GM12872 (cell line): Measurements from ENCODE around the gene EIF4A2.

Source experiments
- TF ChIP-seq, protein P1 (sequence below): IDR thresholded peaks from 3 replicates; pipeline ENCODE4 v1.5.1; 2011; ENCODE audit warnings: low read depth, mild to moderate bottlenecking, low read length, moderate library complexity; ENCODE audit not compliant: insufficient read depth

Gene EIF4A2

GRCh38 chr3:186786922-186787321 is 3.5 kb downstream of the EIF4A2 start:
- TF ChIP-seq, protein P1, sequence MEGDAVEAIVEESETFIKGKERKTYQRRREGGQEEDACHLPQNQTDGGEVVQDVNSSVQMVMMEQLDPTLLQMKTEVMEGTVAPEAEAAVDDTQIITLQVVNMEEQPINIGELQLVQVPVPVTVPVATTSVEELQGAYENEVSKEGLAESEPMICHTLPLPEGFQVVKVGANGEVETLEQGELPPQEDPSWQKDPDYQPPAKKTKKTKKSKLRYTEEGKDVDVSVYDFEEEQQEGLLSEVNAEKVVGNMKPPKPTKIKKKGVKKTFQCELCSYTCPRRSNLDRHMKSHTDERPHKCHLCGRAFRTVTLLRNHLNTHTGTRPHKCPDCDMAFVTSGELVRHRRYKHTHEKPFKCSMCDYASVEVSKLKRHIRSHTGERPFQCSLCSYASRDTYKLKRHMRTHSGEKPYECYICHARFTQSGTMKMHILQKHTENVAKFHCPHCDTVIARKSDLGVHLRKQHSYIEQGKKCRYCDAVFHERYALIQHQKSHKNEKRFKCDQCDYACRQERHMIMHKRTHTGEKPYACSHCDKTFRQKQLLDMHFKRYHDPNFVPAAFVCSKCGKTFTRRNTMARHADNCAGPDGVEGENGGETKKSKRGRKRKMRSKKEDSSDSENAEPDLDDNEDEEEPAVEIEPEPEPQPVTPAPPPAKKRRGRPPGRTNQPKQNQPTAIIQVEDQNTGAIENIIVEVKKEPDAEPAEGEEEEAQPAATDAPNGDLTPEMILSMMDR = no peak

DNA sequence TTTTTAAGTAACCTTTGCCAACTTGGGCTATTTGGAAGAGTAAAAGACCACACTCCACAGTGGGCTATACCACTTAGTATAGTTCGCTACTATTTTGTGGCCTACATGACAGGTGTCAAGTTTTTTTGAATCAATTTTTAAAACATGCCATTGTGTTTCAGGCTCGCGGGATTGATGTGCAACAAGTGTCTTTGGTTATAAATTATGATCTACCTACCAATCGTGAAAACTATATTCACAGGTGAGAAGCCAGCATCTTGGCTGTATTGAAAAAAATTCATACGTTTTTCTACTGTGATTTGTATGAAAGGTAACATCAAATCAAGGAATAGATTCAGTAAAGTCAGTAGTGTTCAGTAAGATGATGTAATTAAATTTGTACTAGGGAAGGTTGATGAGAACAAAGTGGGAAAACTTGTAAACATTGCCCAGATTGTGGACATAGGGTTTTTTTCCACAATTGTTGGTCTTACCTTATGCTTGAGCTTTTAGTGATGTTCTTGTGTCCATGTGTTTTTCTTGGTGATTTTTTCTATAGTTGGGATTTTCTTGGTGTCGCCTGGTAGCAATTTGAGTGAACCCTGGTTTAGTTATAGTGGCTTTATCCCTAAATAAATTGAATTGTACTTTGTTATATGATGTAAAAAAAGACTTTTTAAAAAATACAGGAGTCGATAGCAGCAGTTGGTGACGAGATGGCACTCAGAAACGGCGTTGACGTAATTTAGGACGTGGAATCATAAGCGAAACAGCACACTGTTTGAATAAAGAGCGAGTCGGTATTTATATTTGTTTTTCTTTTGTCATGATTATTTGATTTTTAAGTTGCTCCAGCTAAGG is 4.5 kb downstream of the EIF4A2 start:
- TF ChIP-seq, protein P1 = no peak

DNA sequence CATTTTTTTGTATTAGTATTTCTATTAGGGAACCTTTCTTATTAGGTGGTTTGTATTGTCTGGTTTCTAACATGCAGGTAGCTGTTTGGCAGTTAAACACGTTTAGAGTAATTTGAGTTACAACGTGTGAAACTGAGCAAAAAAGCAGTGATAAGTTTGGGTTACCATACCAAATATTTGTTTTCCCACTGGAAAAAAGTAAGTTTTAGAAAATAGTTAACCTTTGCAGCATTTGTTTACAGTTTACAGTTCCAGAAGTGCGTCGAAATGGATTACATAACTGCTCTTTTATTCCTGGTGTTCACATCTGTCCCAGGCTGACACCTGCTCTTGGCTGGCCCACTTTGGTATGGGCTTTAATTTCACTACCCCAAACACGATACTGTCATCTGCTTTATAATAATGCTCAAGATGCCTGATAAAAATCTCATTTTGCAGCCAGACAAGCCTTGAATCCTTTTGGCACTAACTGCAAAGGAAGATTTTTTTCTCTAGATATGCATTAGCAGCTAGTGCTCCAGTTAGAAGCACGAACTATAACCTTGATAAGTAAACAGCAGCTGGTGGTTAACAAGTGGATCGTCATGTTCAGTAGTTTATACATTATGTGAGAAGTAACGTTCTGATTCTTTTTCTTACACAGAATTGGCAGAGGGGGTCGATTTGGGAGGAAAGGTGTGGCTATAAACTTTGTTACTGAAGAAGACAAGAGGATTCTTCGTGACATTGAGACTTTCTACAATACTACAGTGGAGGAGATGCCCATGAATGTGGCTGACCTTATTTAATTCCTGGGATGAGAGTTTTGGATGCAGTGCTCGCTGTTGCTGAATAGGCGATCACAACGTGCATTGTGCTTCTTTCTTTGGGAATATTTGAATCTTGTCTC is 5.3 kb downstream of the EIF4A2 start:
- TF ChIP-seq, protein P1 = no peak

GRCh38 chr3:186789554-186790260 is 6.3 kb downstream of the EIF4A2 start:
- TF ChIP-seq, protein P1 = no peak

DNA sequence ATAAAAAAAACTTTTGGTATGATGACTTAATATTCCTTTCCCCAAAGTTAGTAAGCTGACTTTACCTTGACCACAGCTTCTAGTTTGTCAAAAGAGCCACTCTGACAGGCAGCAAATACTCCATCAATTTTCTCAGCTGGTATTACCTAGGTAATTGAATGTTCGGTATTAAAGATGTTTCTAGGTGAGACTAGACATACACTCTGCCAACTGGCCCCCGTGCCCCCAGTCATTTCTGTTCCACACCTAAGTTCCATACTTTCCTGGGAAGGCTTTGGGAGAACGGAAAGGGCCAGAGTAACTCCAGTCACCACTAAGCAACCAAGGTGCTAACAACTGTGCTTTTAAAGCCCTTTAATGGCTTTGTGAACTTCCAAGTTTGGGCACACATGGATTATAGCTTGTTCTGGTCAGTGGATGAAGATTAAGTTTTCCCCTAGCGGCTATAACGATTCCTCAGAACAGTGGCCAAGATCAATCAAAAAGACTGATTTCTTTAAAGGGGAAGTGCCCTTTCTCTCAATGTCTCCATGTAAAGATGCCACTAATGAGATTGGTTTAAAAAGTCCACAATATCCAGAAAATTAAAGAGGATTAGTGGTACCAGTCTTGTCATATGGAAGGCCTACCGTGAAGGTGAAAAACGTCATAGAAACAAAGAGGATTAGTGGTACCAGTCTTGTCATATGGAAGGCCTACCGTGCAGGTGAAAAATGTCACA is 7.0 kb downstream of the EIF4A2 start:
- TF ChIP-seq, protein P1 = no peak

DNA sequence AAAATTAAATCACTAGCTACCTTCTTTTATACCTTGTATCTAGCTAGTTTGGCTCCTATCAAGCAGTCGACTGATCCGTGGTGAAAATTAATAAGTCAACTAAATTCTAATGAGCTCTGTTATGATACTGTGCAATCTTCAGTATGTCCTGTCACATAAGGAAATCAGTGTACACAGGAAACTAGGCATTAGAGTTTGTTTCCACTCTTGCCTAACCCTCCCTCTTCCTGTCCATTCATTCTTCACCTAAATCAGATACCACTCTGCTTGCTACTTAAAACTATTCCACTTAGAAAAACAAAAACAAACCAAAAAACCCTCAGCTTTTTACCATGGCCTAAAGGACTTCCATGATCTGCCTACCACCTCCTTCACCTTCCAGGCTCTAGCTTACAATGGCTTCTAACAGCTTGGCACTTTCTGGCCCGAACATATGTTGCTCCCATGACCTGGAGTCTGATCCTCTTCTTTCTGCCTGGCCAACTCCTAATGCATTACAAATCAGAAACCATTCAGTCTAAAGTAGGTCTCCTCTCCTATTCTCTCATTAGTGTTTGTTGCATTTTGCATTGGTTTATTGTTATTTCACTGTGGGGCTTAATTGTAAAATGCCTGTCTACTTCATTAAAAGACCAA is 15.0 kb downstream of the EIF4A2 start:
- TF ChIP-seq, protein P1 = no peak
